HepG2 (cell line): ENCODE measurements around the gene TULP3. TPM values are rescaled to one million over a fixed set of nuclear protein-coding genes. Genes with fewer than 3 reads are reported as not detected.

Experiments
- BRD4 ChIP-seq: sonication (generic); formaldehyde crosslinking; IDR thresholded peaks from 2 replicates; pipeline ENCODE4 v1.4.0; 2020; ENCODE audit warnings: missing genetic modification reagents
- CHD4 ChIP-seq: fragments of 200-600 bp; sonication (generic); IDR thresholded peaks from 2 replicates; pipeline ENCODE4 v1.7.0; 2017; ENCODE audit warnings: mild to moderate bottlenecking, low read length, borderline replicate concordance
- EHMT2 ChIP-seq: fragments of 200-600 bp; sonication (generic); IDR thresholded peaks from 2 replicates; pipeline ENCODE4 v1.7.0; 2017; ENCODE audit warnings: antibody characterized with exemption, low read depth, low read length, borderline replicate concordance
- FOXA3 ChIP-seq: IDR thresholded peaks from 2 replicates; pipeline ENCODE4 v1.6.1; 2016; ENCODE audit warnings: missing genetic modification reagents, missing compliant biosample characterization
- FOXJ3 ChIP-seq: sonication (generic); formaldehyde crosslinking; IDR thresholded peaks from 2 replicates; pipeline ENCODE4 v1.4.0; 2020; ENCODE audit warnings: missing genetic modification reagents, mild to moderate bottlenecking, borderline replicate concordance
- KMT2A ChIP-seq: sonication (generic); formaldehyde crosslinking; IDR thresholded peaks from 2 replicates; pipeline ENCODE4 v1.4.0; 2020; ENCODE audit warnings: missing genetic modification reagents
- NR2F1 ChIP-seq, 2 experiments: fragments of 450-650 bp in 1 of 2; formaldehyde crosslinking in 1 of 2; IDR thresholded peaks; 2 replicates each; pipeline versions ENCODE4 v1.5.0 to v1.6.1; 2016 to 2020; ENCODE audit warnings: mild to moderate bottlenecking in 1 of 2, missing compliant biosample characterization in 1 of 2, missing genetic modification reagents in 1 of 2, moderate library complexity in 1 of 2
- NRL ChIP-seq: sonication (generic); formaldehyde crosslinking; IDR thresholded peaks from 2 replicates; pipeline ENCODE4 v1.5.0; 2020; ENCODE audit warnings: missing genetic modification reagents, mild to moderate bottlenecking, moderate library complexity, borderline replicate concordance
- POLR2AphosphoS2 ChIP-seq: IDR thresholded peaks from 2 replicates; pipeline ENCODE4 v1.6.1; 2011; ENCODE audit warnings: low read depth, low read length, improper control_type of control experiment
- RARG ChIP-seq: sonication (generic); formaldehyde crosslinking; IDR thresholded peaks from 2 replicates; pipeline ENCODE4 v1.4.0; 2020; ENCODE audit warnings: low read depth, mild to moderate bottlenecking, missing genetic modification reagents
- REXO4 ChIP-seq: sonication (generic); formaldehyde crosslinking; IDR thresholded peaks from 2 replicates; pipeline ENCODE4 v1.8.0; 2022; ENCODE audit warnings: missing genetic modification reagents, mild to moderate bottlenecking, borderline replicate concordance
- SMAD1 ChIP-seq: sonication (generic); formaldehyde crosslinking; IDR thresholded peaks from 2 replicates; pipeline ENCODE4 v1.4.0; 2020; ENCODE audit warnings: missing genetic modification reagents, low read depth, mild to moderate bottlenecking, borderline replicate concordance
- YEATS2 ChIP-seq: sonication (generic); formaldehyde crosslinking; IDR thresholded peaks from 2 replicates; pipeline ENCODE4 v1.4.0; 2020; ENCODE audit warnings: missing genetic modification reagents, borderline replicate concordance
- ZBTB7A ChIP-seq: sonication (generic); formaldehyde crosslinking; IDR thresholded peaks from 2 replicates; pipeline ENCODE4 v1.8.0; 2022; ENCODE audit warnings: mild to moderate bottlenecking, missing genetic modification reagents
- ZFP62 ChIP-seq: sonication (generic); formaldehyde crosslinking; IDR thresholded peaks from 2 replicates; pipeline ENCODE4 v1.4.0; 2020; ENCODE audit warnings: missing genetic modification reagents
- ZSCAN22 ChIP-seq: sonication (generic); formaldehyde crosslinking; IDR thresholded peaks from 2 replicates; pipeline ENCODE4 v1.4.0; 2020; ENCODE audit warnings: mild to moderate bottlenecking, missing genetic modification reagents
- polyA plus RNA-seq, 8 experiments: library from polyadenylated mRNA; depleted of rRNA in 3 of 8; stranded (reverse) in 7 of 8; unstranded in 1 of 8; fragments of >200 nt; fragmentation: Illumina TruSeq in 4 of 8; extraction: Trizol in 4 of 8; gene quantifications; 2 replicates each; pipeline versions ENCODE4 v1.2.1 to v1.2.3, GENCODE V29; 2011 to 2016; ENCODE audit warnings: low read depth in 4 of 8, missing spikeins in 1 of 8, mixed read lengths in 1 of 8; ENCODE audit not compliant: insufficient read depth in 1 of 8
- total RNA-seq, 5 experiments: library from RNA; depleted of rRNA; stranded (reverse); fragments of >200 nt; fragmentation: Illumina TruSeq; extraction: Trizol; gene quantifications; 2 replicates each; pipeline ENCODE4 v1.2.3, GENCODE V29; 2016; ENCODE audit warnings: low read depth in 1 of 5
- TF ChIP-seq, protein P1 (sequence below): IDR thresholded peaks from 2 replicates; pipeline ENCODE4 v1.6.1; 2016; ENCODE audit warnings: missing biosample characterization, missing genetic modification reagents, low read depth
- TF ChIP-seq, protein P2 (sequence below): sonication (generic); formaldehyde crosslinking; conservative IDR thresholded peaks from 2 replicates; pipeline ENCODE4 v1.4.0; 2020; ENCODE audit warnings: missing genetic modification reagents
- TF ChIP-seq, protein P3 (sequence below): sonication (generic); formaldehyde crosslinking; IDR thresholded peaks from 2 replicates; pipeline ENCODE4 v1.4.0; 2020; ENCODE audit warnings: missing genetic modification reagents
- TF ChIP-seq, protein P4 (sequence below): sonication (generic); formaldehyde crosslinking; IDR thresholded peaks from 2 replicates; pipeline ENCODE4 v1.4.0; 2020; ENCODE audit warnings: missing genetic modification reagents, borderline replicate concordance

The TULP3 gene
- total and polyA plus RNA-seq, 2 of the 13 experiments (the other 11 are each of a cell fraction or from before 2014, with no cell fraction given): 11.2 to 13.2 TPM

DNA sequence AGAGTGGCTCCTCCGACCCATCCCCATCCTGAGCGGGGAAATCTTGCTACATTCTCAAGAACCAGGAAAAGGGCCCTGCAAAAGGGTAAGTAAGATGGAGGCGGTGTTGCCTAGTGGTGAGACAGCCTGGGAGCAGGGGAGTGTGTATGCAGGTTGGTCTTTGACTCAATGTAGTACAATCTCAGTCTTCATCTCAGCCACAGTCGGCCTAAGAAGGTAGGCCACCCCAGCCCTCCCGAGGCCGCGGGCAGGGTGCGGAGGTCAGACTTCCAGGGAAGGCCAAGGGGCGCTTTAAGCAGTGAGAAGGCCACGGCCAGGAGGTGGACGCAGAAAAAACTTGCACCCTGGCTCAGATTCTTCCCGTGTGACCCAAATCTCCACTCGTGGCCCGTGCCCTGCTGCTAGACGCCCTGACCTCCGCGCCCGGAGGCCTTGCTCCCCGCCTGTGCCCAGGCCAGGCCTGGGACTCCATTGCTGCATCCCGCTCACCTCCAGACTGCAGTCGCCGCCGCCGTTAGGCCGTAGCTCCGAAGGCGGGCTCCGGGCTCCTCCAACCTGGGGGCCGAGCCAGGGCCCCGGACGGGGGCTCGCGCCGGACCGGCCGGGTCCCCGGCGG, 14.2 kb upstream of the TULP3 start (continued):
- TF ChIP-seq NR2F1 (CRISPR knock-in tag; IDR thresholded peaks at IDR 0.05): no peak
- TF ChIP-seq, protein P1, sequence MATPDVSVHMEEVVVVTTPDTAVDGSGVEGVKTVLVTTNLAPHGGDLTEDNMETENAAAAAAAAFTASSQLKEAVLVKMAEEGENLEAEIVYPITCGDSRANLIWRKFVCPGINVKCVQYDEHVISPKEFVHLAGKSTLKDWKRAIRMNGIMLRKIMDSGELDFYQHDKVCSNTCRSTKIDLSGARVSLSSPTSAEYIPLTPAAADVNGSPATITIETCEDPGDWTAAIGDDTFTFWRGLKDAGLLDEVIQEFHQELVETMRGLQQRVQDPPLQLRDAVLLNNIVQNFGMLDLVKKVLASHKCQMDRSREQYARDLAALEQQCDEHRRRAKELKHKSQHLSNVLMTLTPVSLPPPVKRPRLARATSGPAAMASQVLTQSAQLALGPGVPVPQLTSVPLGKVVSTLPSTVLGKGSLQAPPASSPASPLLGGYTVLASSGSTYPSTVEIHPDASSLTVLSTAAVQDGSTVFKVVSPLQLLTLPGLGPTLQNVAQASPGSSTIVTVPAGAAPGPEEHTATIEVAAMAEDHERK (CRISPR knock-in tag): no peak
- no peak for TF ChIP-seq REXO4 (CRISPR knock-in tag)
- TF ChIP-seq KMT2A (CRISPR knock-in tag): 0 out of 2 replicates have a peak, but pooled peaks have one; percentile 30
- no peak for TF ChIP-seq EHMT2
- TF ChIP-seq ZBTB7A (CRISPR knock-in tag): no peak
- no peak for TF ChIP-seq ZSCAN22 (CRISPR knock-in tag)
- TF ChIP-seq POLR2AphosphoS2: no peak
- TF ChIP-seq BRD4 (CRISPR knock-in tag): 0 out of 2 replicates have a peak, but pooled peaks have one; percentile 26
- TF ChIP-seq, protein P2, sequence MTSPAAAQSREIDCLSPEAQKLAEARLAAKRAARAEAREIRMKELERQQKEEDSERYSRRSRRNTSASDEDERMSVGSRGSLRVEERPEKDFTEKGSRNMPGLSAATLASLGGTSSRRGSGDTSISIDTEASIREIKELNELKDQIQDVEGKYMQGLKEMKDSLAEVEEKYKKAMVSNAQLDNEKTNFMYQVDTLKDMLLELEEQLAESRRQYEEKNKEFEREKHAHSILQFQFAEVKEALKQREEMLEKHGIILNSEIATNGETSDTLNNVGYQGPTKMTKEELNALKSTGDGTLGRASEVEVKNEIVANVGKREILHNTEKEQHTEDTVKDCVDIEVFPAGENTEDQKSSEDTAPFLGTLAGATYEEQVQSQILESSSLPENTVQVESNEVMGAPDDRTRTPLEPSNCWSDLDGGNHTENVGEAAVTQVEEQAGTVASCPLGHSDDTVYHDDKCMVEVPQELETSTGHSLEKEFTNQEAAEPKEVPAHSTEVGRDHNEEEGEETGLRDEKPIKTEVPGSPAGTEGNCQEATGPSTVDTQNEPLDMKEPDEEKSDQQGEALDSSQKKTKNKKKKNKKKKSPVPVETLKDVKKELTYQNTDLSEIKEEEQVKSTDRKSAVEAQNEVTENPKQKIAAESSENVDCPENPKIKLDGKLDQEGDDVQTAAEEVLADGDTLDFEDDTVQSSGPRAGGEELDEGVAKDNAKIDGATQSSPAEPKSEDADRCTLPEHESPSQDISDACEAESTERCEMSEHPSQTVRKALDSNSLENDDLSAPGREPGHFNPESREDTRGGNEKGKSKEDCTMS: no peak
- TF ChIP-seq ZFP62 (CRISPR knock-in tag): no peak
- no peak for TF ChIP-seq FOXA3 (CRISPR knock-in tag)
- TF ChIP-seq SMAD1 (CRISPR knock-in tag): no peak
- TF ChIP-seq FOXJ3 (CRISPR knock-in tag): no peak
- no peak for TF ChIP-seq CHD4
- no peak; the same call in 1 of the 2 replicates for TF ChIP-seq YEATS2 (CRISPR knock-in tag)
- TF ChIP-seq, protein P3, sequence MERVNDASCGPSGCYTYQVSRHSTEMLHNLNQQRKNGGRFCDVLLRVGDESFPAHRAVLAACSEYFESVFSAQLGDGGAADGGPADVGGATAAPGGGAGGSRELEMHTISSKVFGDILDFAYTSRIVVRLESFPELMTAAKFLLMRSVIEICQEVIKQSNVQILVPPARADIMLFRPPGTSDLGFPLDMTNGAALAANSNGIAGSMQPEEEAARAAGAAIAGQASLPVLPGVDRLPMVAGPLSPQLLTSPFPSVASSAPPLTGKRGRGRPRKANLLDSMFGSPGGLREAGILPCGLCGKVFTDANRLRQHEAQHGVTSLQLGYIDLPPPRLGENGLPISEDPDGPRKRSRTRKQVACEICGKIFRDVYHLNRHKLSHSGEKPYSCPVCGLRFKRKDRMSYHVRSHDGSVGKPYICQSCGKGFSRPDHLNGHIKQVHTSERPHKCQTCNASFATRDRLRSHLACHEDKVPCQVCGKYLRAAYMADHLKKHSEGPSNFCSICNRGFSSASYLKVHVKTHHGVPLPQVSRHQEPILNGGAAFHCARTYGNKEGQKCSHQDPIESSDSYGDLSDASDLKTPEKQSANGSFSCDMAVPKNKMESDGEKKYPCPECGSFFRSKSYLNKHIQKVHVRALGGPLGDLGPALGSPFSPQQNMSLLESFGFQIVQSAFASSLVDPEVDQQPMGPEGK (CRISPR knock-in tag): 0 out of 2 replicates have a peak, but pooled peaks have one; percentile 22
- no peak for TF ChIP-seq RARG (CRISPR knock-in tag)
- TF ChIP-seq, protein P4, sequence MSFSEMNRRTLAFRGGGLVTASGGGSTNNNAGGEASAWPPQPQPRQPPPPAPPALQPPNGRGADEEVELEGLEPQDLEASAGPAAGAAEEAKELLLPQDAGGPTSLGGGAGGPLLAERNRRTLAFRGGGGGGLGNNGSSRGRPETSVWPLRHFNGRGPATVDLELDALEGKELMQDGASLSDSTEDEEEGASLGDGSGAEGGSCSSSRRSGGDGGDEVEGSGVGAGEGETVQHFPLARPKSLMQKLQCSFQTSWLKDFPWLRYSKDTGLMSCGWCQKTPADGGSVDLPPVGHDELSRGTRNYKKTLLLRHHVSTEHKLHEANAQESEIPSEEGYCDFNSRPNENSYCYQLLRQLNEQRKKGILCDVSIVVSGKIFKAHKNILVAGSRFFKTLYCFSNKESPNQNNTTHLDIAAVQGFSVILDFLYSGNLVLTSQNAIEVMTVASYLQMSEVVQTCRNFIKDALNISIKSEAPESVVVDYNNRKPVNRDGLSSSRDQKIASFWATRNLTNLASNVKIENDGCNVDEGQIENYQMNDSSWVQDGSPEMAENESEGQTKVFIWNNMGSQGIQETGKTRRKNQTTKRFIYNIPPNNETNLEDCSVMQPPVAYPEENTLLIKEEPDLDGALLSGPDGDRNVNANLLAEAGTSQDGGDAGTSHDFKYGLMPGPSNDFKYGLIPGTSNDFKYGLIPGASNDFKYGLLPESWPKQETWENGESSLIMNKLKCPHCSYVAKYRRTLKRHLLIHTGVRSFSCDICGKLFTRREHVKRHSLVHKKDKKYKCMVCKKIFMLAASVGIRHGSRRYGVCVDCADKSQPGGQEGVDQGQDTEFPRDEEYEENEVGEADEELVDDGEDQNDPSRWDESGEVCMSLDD (CRISPR knock-in tag): no peak
- no peak for TF ChIP-seq NRL (CRISPR knock-in tag)
